GM12801 (cell line): ENCODE results near the gene MX2.

Experiments
- CTCF ChIP-seq: IDR thresholded peaks from one replicate; pipeline ENCODE4 v1.5.1; 2011; ENCODE audit warnings: control low read depth; ENCODE audit not compliant: insufficient read length; ENCODE audit errors: extremely low read depth

MX2 gene

GRCh38 chr21:41428311-41428710 lies 66.5 kb downstream of the MX2 start:
- no peak for TF ChIP-seq CTCF

GRCh38 chr21:41428847-41429246 lies 67.0 kb downstream of the MX2 start:
- TF ChIP-seq CTCF: no peak

- no peak for TF ChIP-seq CTCF
These were observed 67.5 kb downstream of the MX2 start for GRCh38 chr21:41429305-41429704.

GRCh38 chr21:41429925-41430491 lies 68.2 kb downstream of the MX2 start:
- no peak for TF ChIP-seq CTCF

- TF ChIP-seq CTCF: no peak
These were observed 70.1 kb downstream of the MX2 start for GRCh38 chr21:41431788-41432548.

- TF ChIP-seq CTCF: no peak
These were observed 71.0 kb downstream of the MX2 start for GRCh38 chr21:41432562-41433460.

GRCh38 chr21:41433566-41433965 lies 71.7 kb downstream of the MX2 start:
- TF ChIP-seq CTCF: no peak
